ENCODE results near the gene FNDC3B.

FNDC3B gene

DNA sequence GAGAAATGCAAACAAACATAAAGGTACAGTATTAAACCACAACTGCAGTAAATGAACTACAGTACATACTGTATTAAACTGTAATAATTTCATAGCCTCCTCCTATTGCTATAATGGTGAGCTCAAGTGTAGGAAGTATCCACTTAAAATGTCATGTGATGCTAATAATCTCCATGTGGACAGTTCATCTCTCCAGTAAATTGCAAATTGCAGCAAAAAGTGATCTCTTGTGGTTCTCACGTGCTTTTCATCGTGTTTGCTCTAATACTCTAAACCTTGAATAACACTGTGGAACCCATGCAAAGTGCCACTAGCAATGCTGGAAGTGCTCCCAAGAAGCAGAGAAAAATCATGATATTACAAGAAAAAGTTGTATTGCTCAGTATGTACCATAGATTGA lies 9.2 kb upstream of the FNDC3B start (continued):
- TF ChIP-seq, protein P1, sequence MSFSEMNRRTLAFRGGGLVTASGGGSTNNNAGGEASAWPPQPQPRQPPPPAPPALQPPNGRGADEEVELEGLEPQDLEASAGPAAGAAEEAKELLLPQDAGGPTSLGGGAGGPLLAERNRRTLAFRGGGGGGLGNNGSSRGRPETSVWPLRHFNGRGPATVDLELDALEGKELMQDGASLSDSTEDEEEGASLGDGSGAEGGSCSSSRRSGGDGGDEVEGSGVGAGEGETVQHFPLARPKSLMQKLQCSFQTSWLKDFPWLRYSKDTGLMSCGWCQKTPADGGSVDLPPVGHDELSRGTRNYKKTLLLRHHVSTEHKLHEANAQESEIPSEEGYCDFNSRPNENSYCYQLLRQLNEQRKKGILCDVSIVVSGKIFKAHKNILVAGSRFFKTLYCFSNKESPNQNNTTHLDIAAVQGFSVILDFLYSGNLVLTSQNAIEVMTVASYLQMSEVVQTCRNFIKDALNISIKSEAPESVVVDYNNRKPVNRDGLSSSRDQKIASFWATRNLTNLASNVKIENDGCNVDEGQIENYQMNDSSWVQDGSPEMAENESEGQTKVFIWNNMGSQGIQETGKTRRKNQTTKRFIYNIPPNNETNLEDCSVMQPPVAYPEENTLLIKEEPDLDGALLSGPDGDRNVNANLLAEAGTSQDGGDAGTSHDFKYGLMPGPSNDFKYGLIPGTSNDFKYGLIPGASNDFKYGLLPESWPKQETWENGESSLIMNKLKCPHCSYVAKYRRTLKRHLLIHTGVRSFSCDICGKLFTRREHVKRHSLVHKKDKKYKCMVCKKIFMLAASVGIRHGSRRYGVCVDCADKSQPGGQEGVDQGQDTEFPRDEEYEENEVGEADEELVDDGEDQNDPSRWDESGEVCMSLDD (tag by site-specific recombination; IDR thresholded peaks at IDR 0.05): no peak

DNA sequence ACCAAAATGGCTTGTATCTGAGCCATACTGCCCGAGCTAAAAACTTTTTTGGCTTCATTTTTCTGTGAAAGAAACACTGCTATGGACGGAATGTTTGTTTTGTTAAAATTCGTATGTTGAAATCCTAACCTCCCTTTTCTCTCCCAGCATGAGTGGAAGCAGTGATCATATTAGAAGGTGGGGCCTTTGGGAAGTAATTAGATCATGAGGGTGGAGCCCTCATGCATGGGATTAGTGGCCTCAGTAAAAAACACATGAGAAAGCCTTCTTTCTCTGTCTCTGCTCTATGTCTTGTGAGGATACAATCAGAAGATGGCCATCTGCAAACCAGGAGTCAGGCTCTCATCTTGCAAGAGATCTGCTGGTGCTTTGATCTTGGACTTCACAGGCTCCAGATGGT lies 7.4 kb upstream of the FNDC3B start:
- H3K36me3 ChIP-seq (ENCODE audit: control insufficient read depth in 2 of 2, insufficient read depth in 1 of 2, low read length in 2 of 2): no peaks in the 10 kb centered on the region
- H3K4me1 ChIP-seq (ENCODE audit: control insufficient read depth, insufficient read depth, low read length): no peaks in the 10 kb centered on the region
- POLR2A ChIA-PET: no interaction called here
- CTCF ChIA-PET: no interaction called here
- no peak overlapping the region for H3K4me3 ChIP-seq (ENCODE audit: low read depth, low read length)
- H3K27ac ChIP-seq (ENCODE audit: extremely low read depth, low read depth, low read length): no peak overlapping the region
- H3K9me3 ChIP-seq (ENCODE audit: control insufficient read depth, insufficient read depth, low read depth, low read length): no peaks in the 10 kb centered on the region
- TF ChIP-seq ZNF658 (tag by site-specific recombination; IDR thresholded peaks at IDR 0.05): no peak
- peak; percentile 40 for TF ChIP-seq SETDB1 (IDR thresholded peaks at IDR 0.05; ENCODE audit: insufficient read length, low read length)
- no peak for TF ChIP-seq ZNF629 (tag by site-specific recombination; IDR thresholded peaks at IDR 0.05)
- no peak for TF ChIP-seq ZNF830 (tag by site-specific recombination; IDR thresholded peaks at IDR 0.05; ENCODE audit: low read depth)
- no peak for TF ChIP-seq ZNF223 (tag by site-specific recombination; IDR thresholded peaks at IDR 0.05)

DNA sequence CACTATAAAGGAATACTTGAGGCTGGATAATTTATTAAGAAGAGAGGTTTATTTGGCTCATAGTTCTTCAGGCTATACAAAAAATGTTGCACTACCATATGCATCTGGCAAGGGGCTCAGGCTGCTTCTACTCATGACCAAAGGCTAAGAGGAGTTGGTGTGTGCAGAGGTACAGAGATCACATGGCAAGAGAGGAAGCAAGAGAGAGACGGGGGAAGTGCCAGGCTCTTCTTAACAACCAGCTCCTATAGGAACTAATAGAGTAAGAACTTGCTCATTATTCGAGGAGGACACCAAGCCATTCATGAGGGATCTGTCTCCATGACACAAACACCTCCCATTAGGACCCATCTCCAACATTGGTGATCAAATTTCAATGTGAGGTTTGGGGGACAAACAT lies 6.0 kb upstream of the FNDC3B start:
- Histone ChIP-seq H3K27ac (ENCODE audit: extremely low read depth, low read depth, low read length) (no peak overlapping the region), H3K4me3 (ENCODE audit: low read depth, low read length) (no peak overlapping the region), H3K36me3 (ENCODE audit: control insufficient read depth in 2 of 2, insufficient read depth in 1 of 2, low read length in 2 of 2) (no peaks in the 10 kb centered on the region), H3K4me1 (ENCODE audit: control insufficient read depth, insufficient read depth, low read length) (no peaks in the 10 kb centered on the region), H3K9me3 (ENCODE audit: control insufficient read depth, insufficient read depth, low read depth, low read length) (no peaks in the 10 kb centered on the region)
- no peak for TF ChIP-seq ZNF830 (tag by site-specific recombination; IDR thresholded peaks at IDR 0.05; ENCODE audit: low read depth)
- TF ChIP-seq ZFP41 (tag by site-specific recombination; IDR thresholded peaks at IDR 0.05; ENCODE audit: borderline replicate concordance): no peak
- no peak for TF ChIP-seq ZNF600 (tag by site-specific recombination; IDR thresholded peaks at IDR 0.05)
- TF ChIP-seq, protein P2, sequence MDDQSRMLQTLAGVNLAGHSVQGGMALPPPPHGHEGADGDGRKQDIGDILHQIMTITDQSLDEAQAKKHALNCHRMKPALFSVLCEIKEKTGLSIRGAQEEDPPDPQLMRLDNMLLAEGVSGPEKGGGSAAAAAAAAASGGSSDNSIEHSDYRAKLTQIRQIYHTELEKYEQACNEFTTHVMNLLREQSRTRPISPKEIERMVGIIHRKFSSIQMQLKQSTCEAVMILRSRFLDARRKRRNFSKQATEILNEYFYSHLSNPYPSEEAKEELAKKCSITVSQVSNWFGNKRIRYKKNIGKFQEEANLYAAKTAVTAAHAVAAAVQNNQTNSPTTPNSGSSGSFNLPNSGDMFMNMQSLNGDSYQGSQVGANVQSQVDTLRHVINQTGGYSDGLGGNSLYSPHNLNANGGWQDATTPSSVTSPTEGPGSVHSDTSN (CRISPR knock-in tag; IDR thresholded peaks at IDR 0.05): no peak
- TF ChIP-seq ZNF341 (tag by site-specific recombination; IDR thresholded peaks at IDR 0.05; ENCODE audit: low read depth): no peak
- CTCF ChIA-PET: no interaction called here
- POLR2A ChIA-PET: no interaction called here

DNA sequence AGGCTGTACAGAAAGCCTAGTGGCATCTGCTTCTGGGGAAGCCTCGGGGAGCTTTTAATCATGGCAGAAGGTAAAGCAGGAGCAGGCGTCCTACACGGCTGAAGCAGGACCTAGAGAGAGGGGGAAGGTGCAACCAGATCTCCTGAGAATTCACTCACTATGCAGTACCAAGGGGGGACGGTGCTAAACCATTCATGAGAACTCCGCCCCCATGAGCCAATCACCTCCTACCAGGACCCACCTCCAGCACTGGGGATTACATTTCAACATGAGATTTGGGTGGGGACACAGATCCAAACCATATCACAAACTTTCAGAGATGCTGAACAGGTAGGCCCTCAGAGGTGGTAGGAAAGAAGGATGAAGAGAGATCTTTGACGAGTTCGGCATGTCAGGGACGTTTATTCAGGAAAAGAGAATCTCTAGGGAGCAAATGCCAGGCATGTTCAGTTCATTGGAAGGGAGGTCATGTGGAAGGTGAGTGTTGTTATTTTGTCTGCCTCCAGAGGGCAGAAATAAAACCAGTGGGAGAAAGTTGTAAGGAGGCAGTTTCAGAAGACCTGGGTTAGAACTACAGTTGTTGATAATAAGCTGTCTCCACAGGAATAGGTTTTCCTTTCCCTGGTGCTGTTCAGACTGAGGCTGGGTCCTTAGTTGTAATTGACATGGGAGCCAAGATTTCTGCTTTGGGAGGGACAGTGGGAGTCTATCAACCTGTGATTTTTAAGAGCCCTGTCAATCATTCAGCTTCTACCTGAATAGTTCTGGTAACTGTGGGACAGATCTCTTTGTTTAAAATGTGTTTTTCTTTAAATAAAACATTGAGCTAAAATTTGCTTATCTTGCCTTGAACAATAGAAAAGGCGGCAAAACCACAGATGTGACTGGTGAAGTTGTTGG lies 4.3 kb upstream of the FNDC3B start:
- Histone ChIP-seq H3K36me3 (ENCODE audit: control insufficient read depth in 2 of 2, insufficient read depth in 1 of 2, low read length in 2 of 2) (no peaks in the 10 kb centered on the region), H3K9me3 (ENCODE audit: control insufficient read depth, insufficient read depth, low read depth, low read length) (no peaks in the 10 kb centered on the region), H3K4me1 (ENCODE audit: control insufficient read depth, insufficient read depth, low read length) (no peaks in the 10 kb centered on the region), H3K4me3 (ENCODE audit: low read depth, low read length) (no peak overlapping the region), H3K27ac (ENCODE audit: extremely low read depth, low read depth, low read length) (no peak overlapping the region)
- POLR2A ChIA-PET: no interaction called here
- CTCF ChIA-PET: interaction anchor here (0.6 to 1.3 kb wide), 7 partner anchors 10 to 563 kb away, joined by 3 to 4 read pairs (median 3); no protein-coding TSS in a partner anchor
- TF ChIP-seq ZBTB17 (tag by site-specific recombination; IDR thresholded peaks at IDR 0.05): 0 out of 2 replicates have a peak, but pooled peaks have one; percentile 15
- TF ChIP-seq, protein P3, sequence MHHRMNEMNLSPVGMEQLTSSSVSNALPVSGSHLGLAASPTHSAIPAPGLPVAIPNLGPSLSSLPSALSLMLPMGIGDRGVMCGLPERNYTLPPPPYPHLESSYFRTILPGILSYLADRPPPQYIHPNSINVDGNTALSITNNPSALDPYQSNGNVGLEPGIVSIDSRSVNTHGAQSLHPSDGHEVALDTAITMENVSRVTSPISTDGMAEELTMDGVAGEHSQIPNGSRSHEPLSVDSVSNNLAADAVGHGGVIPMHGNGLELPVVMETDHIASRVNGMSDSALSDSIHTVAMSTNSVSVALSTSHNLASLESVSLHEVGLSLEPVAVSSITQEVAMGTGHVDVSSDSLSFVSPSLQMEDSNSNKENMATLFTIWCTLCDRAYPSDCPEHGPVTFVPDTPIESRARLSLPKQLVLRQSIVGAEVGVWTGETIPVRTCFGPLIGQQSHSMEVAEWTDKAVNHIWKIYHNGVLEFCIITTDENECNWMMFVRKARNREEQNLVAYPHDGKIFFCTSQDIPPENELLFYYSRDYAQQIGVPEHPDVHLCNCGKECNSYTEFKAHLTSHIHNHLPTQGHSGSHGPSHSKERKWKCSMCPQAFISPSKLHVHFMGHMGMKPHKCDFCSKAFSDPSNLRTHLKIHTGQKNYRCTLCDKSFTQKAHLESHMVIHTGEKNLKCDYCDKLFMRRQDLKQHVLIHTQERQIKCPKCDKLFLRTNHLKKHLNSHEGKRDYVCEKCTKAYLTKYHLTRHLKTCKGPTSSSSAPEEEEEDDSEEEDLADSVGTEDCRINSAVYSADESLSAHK (tag by site-specific recombination; IDR thresholded peaks at IDR 0.05): 0 out of 2 replicates have a peak, but pooled peaks have one; percentile 14
- TF ChIP-seq, protein P4, sequence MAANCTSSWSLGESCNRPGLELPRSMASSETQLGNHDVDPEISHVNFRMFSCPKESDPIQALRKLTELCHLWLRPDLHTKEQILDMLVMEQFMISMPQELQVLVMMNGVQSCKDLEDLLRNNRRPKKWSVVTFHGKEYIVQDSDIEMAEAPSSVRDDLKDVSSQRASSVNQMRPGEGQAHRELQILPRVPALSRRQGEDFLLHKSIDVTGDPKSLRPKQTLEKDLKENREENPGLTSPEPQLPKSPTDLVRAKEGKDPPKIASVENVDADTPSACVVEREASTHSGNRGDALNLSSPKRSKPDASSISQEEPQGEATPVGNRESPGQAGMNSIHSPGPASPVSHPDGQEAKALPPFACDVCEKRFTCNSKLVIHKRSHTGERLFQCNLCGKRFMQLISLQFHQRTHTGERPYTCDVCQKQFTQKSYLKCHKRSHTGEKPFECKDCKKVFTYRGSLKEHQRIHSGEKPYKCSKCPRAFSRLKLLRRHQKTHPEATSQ (tag by site-specific recombination; IDR thresholded peaks at IDR 0.05): peak; percentile 74; the same call in 1 of the 2 replicates
- no peak for TF ChIP-seq ZNF16 (tag by site-specific recombination; IDR thresholded peaks at IDR 0.05; ENCODE audit: low read depth)
- no peak for TF ChIP-seq KLF9 (tag by site-specific recombination; IDR thresholded peaks at IDR 0.05; ENCODE audit: low read depth)
- TF ChIP-seq ZNF660 (tag by site-specific recombination; IDR thresholded peaks at IDR 0.05): no peak
- TF ChIP-seq RBAK (tag by site-specific recombination; IDR thresholded peaks at IDR 0.05): no peak
